ENCODE results near the gene FAM118B.

DNA sequence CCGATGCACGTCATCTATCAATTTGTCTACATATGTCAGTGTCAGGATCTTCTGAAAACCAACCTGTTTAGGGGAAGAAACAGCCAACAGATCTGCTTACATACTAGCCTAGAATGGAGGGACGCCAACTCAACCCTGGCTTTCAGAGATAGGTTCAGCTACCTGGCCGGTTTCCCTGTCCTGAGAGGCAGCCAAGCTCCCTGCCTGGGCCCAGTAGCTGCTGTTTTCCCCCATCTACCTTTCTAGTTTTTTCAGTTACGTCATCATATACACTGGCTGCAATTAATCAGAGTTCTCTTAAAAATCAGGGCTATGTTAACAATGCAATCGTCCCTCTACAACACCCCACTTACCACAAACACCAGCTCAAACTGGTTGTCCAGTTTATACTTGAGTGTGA, 56.1 kb downstream of the FAM118B start:
- no peak for TF ChIP-seq EP300 (IDR thresholded peaks at IDR 0.05)
- no peak for TF ChIP-seq POLR2AphosphoS5 (IDR thresholded peaks at IDR 0.05)
- TF ChIP-seq, protein P1, sequence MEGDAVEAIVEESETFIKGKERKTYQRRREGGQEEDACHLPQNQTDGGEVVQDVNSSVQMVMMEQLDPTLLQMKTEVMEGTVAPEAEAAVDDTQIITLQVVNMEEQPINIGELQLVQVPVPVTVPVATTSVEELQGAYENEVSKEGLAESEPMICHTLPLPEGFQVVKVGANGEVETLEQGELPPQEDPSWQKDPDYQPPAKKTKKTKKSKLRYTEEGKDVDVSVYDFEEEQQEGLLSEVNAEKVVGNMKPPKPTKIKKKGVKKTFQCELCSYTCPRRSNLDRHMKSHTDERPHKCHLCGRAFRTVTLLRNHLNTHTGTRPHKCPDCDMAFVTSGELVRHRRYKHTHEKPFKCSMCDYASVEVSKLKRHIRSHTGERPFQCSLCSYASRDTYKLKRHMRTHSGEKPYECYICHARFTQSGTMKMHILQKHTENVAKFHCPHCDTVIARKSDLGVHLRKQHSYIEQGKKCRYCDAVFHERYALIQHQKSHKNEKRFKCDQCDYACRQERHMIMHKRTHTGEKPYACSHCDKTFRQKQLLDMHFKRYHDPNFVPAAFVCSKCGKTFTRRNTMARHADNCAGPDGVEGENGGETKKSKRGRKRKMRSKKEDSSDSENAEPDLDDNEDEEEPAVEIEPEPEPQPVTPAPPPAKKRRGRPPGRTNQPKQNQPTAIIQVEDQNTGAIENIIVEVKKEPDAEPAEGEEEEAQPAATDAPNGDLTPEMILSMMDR (IDR thresholded peaks at IDR 0.05), result no peak
- TF ChIP-seq POLR2A (IDR thresholded peaks at IDR 0.05), result no peak

Data from stomach (tissue), 4 donors.